ENCODE data around the gene CLEC12A.
"Not testable (repeated sequence)": the region's sequence is repeated elsewhere in the genome, so short reads cannot be mapped to it uniquely, and the experiment has no call there.

The CLEC12A gene

GRCh38 chr12:10018386-10018785 lies 47.2 kb downstream of the CLEC12A start:
- Histone ChIP-seq H3K27me3 (ENCODE audit: insufficient read depth, insufficient read length) (no peaks in the 10 kb centered on the region), H3K4me1 (ENCODE audit: insufficient read depth, insufficient read length) (no peaks in the 10 kb centered on the region), H3K9ac (ENCODE audit: insufficient read length, low read depth) (no peak overlapping the region), H3K9me3 (ENCODE audit: insufficient read depth, low read length) (no peaks in the 10 kb centered on the region), H3K36me3 (ENCODE audit: insufficient read depth, insufficient read length, low read length) (no peaks in the 10 kb centered on the region), H3K4me3 (ENCODE audit: insufficient read length, low read depth) (no peak overlapping the region)
- DNase-seq (ENCODE audit: low read depth, low spot score): no peak
- TF ChIP-seq ZNF274 (IDR thresholded peaks at IDR 0.05; ENCODE audit: low read depth, low read length) (no peak), YY1 (IDR thresholded peaks at IDR 0.05; ENCODE audit: insufficient read depth, insufficient read length) (no peak), SUZ12 (IDR thresholded peaks at IDR 0.05; ENCODE audit: extremely low read depth, insufficient read depth, insufficient read length) (no peak)

- TF ChIP-seq YY1 (IDR thresholded peaks at IDR 0.05; ENCODE audit: insufficient read depth, insufficient read length): no peak
- TF ChIP-seq SUZ12 (IDR thresholded peaks at IDR 0.05; ENCODE audit: extremely low read depth, insufficient read depth, insufficient read length): no peak
- no peak for TF ChIP-seq ZNF274 (IDR thresholded peaks at IDR 0.05; ENCODE audit: low read depth, low read length)
- Histone ChIP-seq H3K4me3 (ENCODE audit: insufficient read length, low read depth) (no peak overlapping the region), H3K36me3 (ENCODE audit: insufficient read depth, insufficient read length, low read length) (no peaks in the 10 kb centered on the region), H3K27me3 (ENCODE audit: insufficient read depth, insufficient read length) (no peaks in the 10 kb centered on the region), H3K9ac (ENCODE audit: insufficient read length, low read depth) (no peak overlapping the region), H3K4me1 (ENCODE audit: insufficient read depth, insufficient read length) (no peaks in the 10 kb centered on the region), H3K9me3 (ENCODE audit: insufficient read depth, low read length) (no peaks in the 10 kb centered on the region)
- DNase-seq (ENCODE audit: low read depth, low spot score): no peak
These were observed 50.1 kb downstream of the CLEC12A start for GRCh38 chr12:10021342-10021741.

GRCh38 chr12:10025236-10025635 lies 54.0 kb downstream of the CLEC12A start:
- no peak overlapping the region for H3K9ac ChIP-seq (ENCODE audit: insufficient read length, low read depth)
- H3K9me3 ChIP-seq (ENCODE audit: insufficient read depth, low read length): peaks cover 10% of the 10 kb centered on the region
- DNase-seq (ENCODE audit: low read depth, low spot score): no peak
- H3K4me3 ChIP-seq (ENCODE audit: insufficient read length, low read depth): no peak overlapping the region
- H3K36me3 ChIP-seq (ENCODE audit: insufficient read depth, insufficient read length, low read length): no peaks in the 10 kb centered on the region
- H3K27me3 ChIP-seq (ENCODE audit: insufficient read depth, insufficient read length): no peaks in the 10 kb centered on the region
- no peaks in the 10 kb centered on the region for H3K4me1 ChIP-seq (ENCODE audit: insufficient read depth, insufficient read length)
- TF ChIP-seq ZNF274 (IDR thresholded peaks at IDR 0.05; ENCODE audit: low read depth, low read length) (no peak), SUZ12 (IDR thresholded peaks at IDR 0.05; ENCODE audit: extremely low read depth, insufficient read depth, insufficient read length) (no peak), YY1 (IDR thresholded peaks at IDR 0.05; ENCODE audit: insufficient read depth, insufficient read length) (no peak)

- H3K4me1 ChIP-seq (ENCODE audit: insufficient read depth, insufficient read length); H3K9ac ChIP-seq (ENCODE audit: insufficient read length, low read depth); H3K36me3 ChIP-seq (ENCODE audit: insufficient read depth, insufficient read length, low read length); H3K27me3 ChIP-seq (ENCODE audit: insufficient read depth, insufficient read length); H3K4me3 ChIP-seq (ENCODE audit: insufficient read length, low read depth); DNase-seq (ENCODE audit: low read depth, low spot score): not testable (repeated sequence)
- peaks cover 22% of the 10 kb centered on the region for H3K9me3 ChIP-seq (ENCODE audit: insufficient read depth, low read length)
These were observed 55.5 kb downstream of the CLEC12A start for GRCh38 chr12:10026666-10027065.

- H3K36me3 ChIP-seq (ENCODE audit: insufficient read depth, insufficient read length, low read length): no peaks in the 10 kb centered on the region
- no peaks in the 10 kb centered on the region for H3K27me3 ChIP-seq (ENCODE audit: insufficient read depth, insufficient read length)
- peaks cover 3% of the 10 kb centered on the region for H3K4me1 ChIP-seq (ENCODE audit: insufficient read depth, insufficient read length)
- no peak overlapping the region for H3K4me3 ChIP-seq (ENCODE audit: insufficient read length, low read depth)
- no peak overlapping the region for H3K9ac ChIP-seq (ENCODE audit: insufficient read length, low read depth)
- peaks cover 22% of the 10 kb centered on the region for H3K9me3 ChIP-seq (ENCODE audit: insufficient read depth, low read length)
- TF ChIP-seq YY1 (IDR thresholded peaks at IDR 0.05; ENCODE audit: insufficient read depth, insufficient read length) (no peak), ZNF274 (IDR thresholded peaks at IDR 0.05; ENCODE audit: low read depth, low read length) (no peak), SUZ12 (IDR thresholded peaks at IDR 0.05; ENCODE audit: extremely low read depth, insufficient read depth, insufficient read length) (no peak)
- no peak for DNase-seq (ENCODE audit: low read depth, low spot score)
These were observed 56.1 kb downstream of the CLEC12A start for GRCh38 chr12:10027311-10027710.

- Histone ChIP-seq H3K9ac (ENCODE audit: insufficient read length, low read depth) (no peak overlapping the region), H3K36me3 (ENCODE audit: insufficient read depth, insufficient read length, low read length) (no peaks in the 10 kb centered on the region), H3K9me3 (ENCODE audit: insufficient read depth, low read length) (peaks cover 22% of the 10 kb centered on the region), H3K4me1 (ENCODE audit: insufficient read depth, insufficient read length) (peaks cover 3% of the 10 kb centered on the region), H3K27me3 (ENCODE audit: insufficient read depth, insufficient read length) (no peaks in the 10 kb centered on the region), H3K4me3 (ENCODE audit: insufficient read length, low read depth) (no peak overlapping the region)
- TF ChIP-seq YY1 (IDR thresholded peaks at IDR 0.05; ENCODE audit: insufficient read depth, insufficient read length) (no peak), ZNF274 (IDR thresholded peaks at IDR 0.05; ENCODE audit: low read depth, low read length) (no peak), SUZ12 (IDR thresholded peaks at IDR 0.05; ENCODE audit: extremely low read depth, insufficient read depth, insufficient read length) (no peak)
- DNase-seq (ENCODE audit: low read depth, low spot score): no peak
These were observed 56.5 kb downstream of the CLEC12A start for GRCh38 chr12:10027721-10028120.

- TF ChIP-seq ZNF274 (IDR thresholded peaks at IDR 0.05; ENCODE audit: low read depth, low read length) (no peak), SUZ12 (IDR thresholded peaks at IDR 0.05; ENCODE audit: extremely low read depth, insufficient read depth, insufficient read length) (no peak), YY1 (IDR thresholded peaks at IDR 0.05; ENCODE audit: insufficient read depth, insufficient read length) (no peak)
- DNase-seq (ENCODE audit: low read depth, low spot score): no peak
- H3K9ac ChIP-seq (ENCODE audit: insufficient read length, low read depth): no peak within 1 kb of the TSS
These were observed 59.2 kb downstream of the CLEC12A start, which contains the start of gene CLEC9A for GRCh38 chr12:10030446-10030845. Gene CLEC9A, plus strand, starts transcription at chr12:10030682. Its CDS starts 22,006 bp downstream, at chr12:10052688.

GRCh38 chr12:10031321-10031720 lies 60.1 kb downstream of the CLEC12A start:
- no peaks in the 10 kb centered on the region for H3K36me3 ChIP-seq (ENCODE audit: insufficient read depth, insufficient read length, low read length)
- no peaks in the 10 kb centered on the region for H3K27me3 ChIP-seq (ENCODE audit: insufficient read depth, insufficient read length)
- peaks cover 3% of the 10 kb centered on the region for H3K4me1 ChIP-seq (ENCODE audit: insufficient read depth, insufficient read length)
- TF ChIP-seq SUZ12 (IDR thresholded peaks at IDR 0.05; ENCODE audit: extremely low read depth, insufficient read depth, insufficient read length) (no peak), ZNF274 (IDR thresholded peaks at IDR 0.05; ENCODE audit: low read depth, low read length) (no peak), YY1 (IDR thresholded peaks at IDR 0.05; ENCODE audit: insufficient read depth, insufficient read length) (no peak)
- no peak for DNase-seq (ENCODE audit: low read depth, low spot score)
- no peak overlapping the region for H3K9ac ChIP-seq (ENCODE audit: insufficient read length, low read depth)
- H3K4me3 ChIP-seq (ENCODE audit: insufficient read length, low read depth): no peak overlapping the region
- H3K9me3 ChIP-seq (ENCODE audit: insufficient read depth, low read length): peaks cover 22% of the 10 kb centered on the region

More at GRCh38 chr12:10030446-10030845, 59.2 kb downstream of the CLEC12A start, which contains the start of gene CLEC9A:
- no peaks in the 10 kb centered on the region for H3K36me3 ChIP-seq (ENCODE audit: insufficient read depth, insufficient read length, low read length)
- H3K9me3 ChIP-seq (ENCODE audit: insufficient read depth, low read length): peaks cover 22% of the 10 kb centered on the region
- H3K4me1 ChIP-seq (ENCODE audit: insufficient read depth, insufficient read length): peaks cover 3% of the 10 kb centered on the region
- no peak within 1 kb of the TSS for H3K4me3 ChIP-seq (ENCODE audit: insufficient read length, low read depth)
- H3K27me3 ChIP-seq (ENCODE audit: insufficient read depth, insufficient read length): no peaks in the 10 kb centered on the region

All from NT2/D1 (cell line).